Loucy (cell line): Measurements from ENCODE around the gene TAPBP.

Experiments used
- CTCF ChIP-seq: fragments of 200-600 bp; sonication (generic); conservative IDR thresholded peaks from 2 replicates; pipeline ENCODE4 v1.5.1; 2014; ENCODE audit warnings: mild to moderate bottlenecking, antibody characterized with exemption, low read length
- EZH2phosphoT487 ChIP-seq: fragments of 200-600 bp; IDR thresholded peaks from 2 replicates; pipeline ENCODE4 v1.6.1; 2018; ENCODE audit warnings: antibody characterized with exemption, mild to moderate bottlenecking, moderate library complexity, borderline replicate concordance

- TF ChIP-seq CTCF (no peak), EZH2phosphoT487 (no peak)
Observed at GRCh38 chr6:33356295-33356694, 42.4 kb upstream of the TAPBP start.
